SK-N-SH (cell line): Measurements from ENCODE around the gene MIPEP. TPM values are rescaled to one million over a fixed set of nuclear protein-coding genes. Genes with fewer than 3 reads are reported as not detected.

Source experiments
- CTCF ChIA-PET: fragments of 300-600, 350-600 bp; formaldehyde crosslinking; extraction: SDS; loops from one replicate; lab custom pipeline; 2021; lab: Yijun Ruan, JAX
- POLR2A ChIA-PET: fragments of 350-600 bp; sonication (Branson Sonifier 250); formaldehyde crosslinking; extraction: SDS; loops from one replicate; lab custom pipeline; 2020; ENCODE audit warnings: antibody characterized with exemption, inconsistent platforms; lab: Yijun Ruan, JAX
- DNase-seq: peaks from one replicate; pipeline ENCODE4 v3.0.0; 2012
- H2AFZ ChIP-seq: fragments of 200-600 bp; sonication (generic); 2 replicates; pipeline ENCODE4 v1.8.1; 2016; ENCODE audit warnings: antibody characterized with exemption, mild to moderate bottlenecking, low read depth
- H3F3A ChIP-seq: fragments of 200-600 bp; sonication (generic); replicated peaks from 2 replicates; pipeline ENCODE3; 2016; ENCODE audit warnings: antibody characterized with exemption, mild to moderate bottlenecking; ENCODE audit not compliant: insufficient read depth
- H3K27ac ChIP-seq, 2 experiments: fragments of 200-500 bp in 1 of 2; fragments of 200-600 bp in 1 of 2; sonication (Bioruptor generic) in 1 of 2; sonication (generic), shearing (Covaris generic) in 1 of 2; 2 replicates each; pipeline versions ENCODE4 v1.5.1 to v1.6.1; 2014 to 2016; ENCODE audit warnings: low read depth in 2 of 2, inconsistent platforms in 1 of 2, low read length in 1 of 2, mild to moderate bottlenecking in 1 of 2, mixed read lengths in 1 of 2
- H3K27me3 ChIP-seq: fragments of 200-600 bp; sonication (generic), shearing (Covaris generic); 2 replicates; pipeline ENCODE4 v1.6.1; 2016; ENCODE audit warnings: mixed run types; ENCODE audit not compliant: insufficient read depth
- H3K36me3 ChIP-seq, 2 experiments: fragments of 200-500 bp in 1 of 2; fragments of 200-600 bp in 1 of 2; sonication (Bioruptor generic) in 1 of 2; sonication (generic) in 1 of 2; replicated peaks in 1 of 2; 2 replicates each; pipeline versions ENCODE3 to v1.5.1; 2014 to 2016; ENCODE audit warnings: low read length in 1 of 2, mild to moderate bottlenecking in 1 of 2; ENCODE audit not compliant: insufficient read depth in 2 of 2, control insufficient read depth in 1 of 2
- H3K4me1 ChIP-seq, 2 experiments: fragments of 200-500 bp in 1 of 2; fragments of 200-600 bp in 1 of 2; sonication (Bioruptor generic) in 1 of 2; sonication (generic), shearing (Covaris generic) in 1 of 2; 2 replicates each; pipeline versions ENCODE4 v1.5.1 to v1.6.1; 2014 to 2016; ENCODE audit warnings: low read depth in 1 of 2, low read length in 1 of 2, mixed run types in 1 of 2; ENCODE audit not compliant: insufficient read depth in 2 of 2, control insufficient read depth in 1 of 2
- H3K4me2 ChIP-seq: fragments of 200-600 bp; sonication (generic), shearing (Covaris generic); 2 replicates; pipeline ENCODE4 v1.6.1; 2017; ENCODE audit warnings: mixed run types
- H3K4me3 ChIP-seq, 2 experiments: fragments of 200-500 bp in 1 of 2; fragments of 200-600 bp in 1 of 2; sonication (Bioruptor generic) in 1 of 2; sonication (generic), shearing (Covaris generic) in 1 of 2; 2 replicates each; pipeline versions ENCODE4 v1.5.1 to v1.8.1; 2014 to 2016; ENCODE audit warnings: low read depth in 2 of 2, inconsistent platforms in 1 of 2, low read length in 1 of 2, mild to moderate bottlenecking in 1 of 2, mixed read lengths in 1 of 2, moderate library complexity in 1 of 2
- H3K79me2 ChIP-seq: fragments of 200-600 bp; sonication (generic); 2 replicates; pipeline ENCODE4 v1.8.1; 2017; ENCODE audit warnings: mild to moderate bottlenecking; ENCODE audit not compliant: insufficient read depth
- H3K9ac ChIP-seq: fragments of 200-600 bp; sonication (generic); 2 replicates; pipeline ENCODE4 v1.6.1; 2017; ENCODE audit warnings: mixed run types
- H3K9me2 ChIP-seq: fragments of 200-600 bp; sonication (generic); 2 replicates; pipeline ENCODE4 v1.6.1; 2017; ENCODE audit warnings: mixed run types
- H3K9me3 ChIP-seq: fragments of 200-600 bp; sonication (generic); 2 replicates; pipeline ENCODE4 v1.6.1; 2017; ENCODE audit warnings: mixed run types, mild to moderate bottlenecking, moderate library complexity
- H4K20me1 ChIP-seq: fragments of 200-600 bp; sonication (generic); 2 replicates; pipeline ENCODE4 v1.6.1; 2017; ENCODE audit warnings: mild to moderate bottlenecking, mixed run types; ENCODE audit not compliant: insufficient read depth
- CTCF ChIP-seq: fragments of 200-600 bp; sonication (generic); IDR thresholded peaks from 2 replicates; pipeline ENCODE4 v1.6.1; 2017; ENCODE audit warnings: antibody characterized with exemption, mild to moderate bottlenecking, moderate library complexity
- EP300 ChIP-seq, 2 experiments: IDR thresholded peaks; 2 replicates each; pipeline versions ENCODE4 v1.4.0 to v1.6.1; 2012; ENCODE audit warnings: borderline replicate concordance in 1 of 2, low read depth in 1 of 2, low read length in 1 of 2
- FOXJ3 ChIP-seq: sonication (generic); formaldehyde crosslinking; IDR thresholded peaks from 2 replicates; pipeline ENCODE4 v1.5.1; 2020; ENCODE audit warnings: mild to moderate bottlenecking, missing genetic modification reagents
- GATA2 ChIP-seq: sonication (generic); formaldehyde crosslinking; IDR thresholded peaks from 2 replicates; pipeline ENCODE4 v1.5.0; 2020; ENCODE audit warnings: mild to moderate bottlenecking, missing genetic modification reagents
- IRF3 ChIP-seq: fragments of 150-350 bp; IDR thresholded peaks from 2 replicates; pipeline ENCODE4 v1.6.1; 2016; ENCODE audit warnings: mild to moderate bottlenecking, low read depth, low read length
- MXI1 ChIP-seq: IDR thresholded peaks from 2 replicates; pipeline ENCODE4 v1.6.1; 2012; ENCODE audit warnings: mild to moderate bottlenecking, low read depth, low read length, improper control_type of control experiment
- RCOR1 ChIP-seq: fragments of 150-350 bp; IDR thresholded peaks from 2 replicates; pipeline ENCODE4 v1.6.1; 2017; ENCODE audit warnings: antibody characterized with exemption, low read length
- SIN3A ChIP-seq: IDR thresholded peaks from 2 replicates; pipeline ENCODE4 v1.6.1; 2012; ENCODE audit warnings: low read depth, mild to moderate bottlenecking, low read length, moderate library complexity, borderline replicate concordance
- YY1 ChIP-seq: IDR thresholded peaks from 2 replicates; pipeline ENCODE4 v1.4.0; 2012; ENCODE audit warnings: low read depth, mild to moderate bottlenecking
- WGBS: methylation state at CpG from one replicate; pipeline ENCODE4 v1.1.6; 2017; ENCODE audit warnings: low lambda C conversion rate; 5-methylcytosine and 5-hydroxymethylcytosine counted together
- polyA plus RNA-seq, 3 experiments: library from polyadenylated mRNA; depleted of rRNA; stranded (reverse); fragments of >200 nt; gene quantifications; 2 replicates each; pipeline ENCODE4 v1.2.3, GENCODE V29; 2012

Gene MIPEP
- polyA plus RNA-seq, 1 of the 3 experiments (the other 2 are of a cell fraction): 12.7 TPM

GRCh38 chr13:23699271-23699670 lies 189.9 kb downstream of the MIPEP start:
- Histone ChIP-seq H3K27me3 (no peaks in the 10 kb centered on the region), H3K9ac (no peak overlapping the region), H3K9me2 (no peaks in the 10 kb centered on the region), H3F3A (no peaks in the 10 kb centered on the region), H4K20me1 (no peaks in the 10 kb centered on the region), H3K27ac (no peak overlapping the region), H3K79me2 (no peaks in the 10 kb centered on the region), H3K9me3 (no peaks in the 10 kb centered on the region), H3K4me1 (no peaks in the 10 kb centered on the region; a peak in 1 of 4 replicates), H3K36me3 (no peaks in the 10 kb centered on the region), H2AFZ (no peak overlapping the region), H3K4me2 (no peak overlapping the region), H3K4me3 (no peak overlapping the region)
- 77% methylated on average over 2 of the region's 2 CpGs for WGBS
- no peak for DNase-seq
- ChIA-PET POLR2A (no interaction called here), CTCF (interaction anchor here (1.6 kb wide), 2 partner anchors 10 to 18 kb away, joined by 4 to 5 read pairs; no protein-coding TSS in a partner anchor)
- TF ChIP-seq CTCF (no peak), RCOR1 (no peak), FOXJ3 (no peak), MXI1 (no peak), IRF3 (no peak), SIN3A (no peak), YY1 (no peak), EP300 (IDR thresholded peaks at IDR 0.05; ENCODE audit: borderline replicate concordance in 1 of 2, low read depth in 1 of 2, low read length in 1 of 2) (no peak)

GRCh38 chr13:23697772-23698313 lies 191.4 kb downstream of the MIPEP start:
- no peak for TF ChIP-seq GATA2 (CRISPR knock-in tag)
- WGBS: 95% methylated on average over 1 of the region's 1 CpG
- Histone ChIP-seq H3K9ac (no peak overlapping the region), H3K9me3 (no peaks in the 10 kb centered on the region), H3K4me2 (no peak overlapping the region), H3K9me2 (no peaks in the 10 kb centered on the region), H2AFZ (no peak overlapping the region), H3K27ac (no peak overlapping the region), H4K20me1 (no peaks in the 10 kb centered on the region), H3K27me3 (no peaks in the 10 kb centered on the region), H3K36me3 (no peaks in the 10 kb centered on the region), H3K79me2 (no peaks in the 10 kb centered on the region), H3K4me3 (no peak overlapping the region), H3K4me1 (no peaks in the 10 kb centered on the region; a peak in 1 of 4 replicates), H3F3A (no peaks in the 10 kb centered on the region)
- CTCF ChIA-PET: interaction anchor here (0.8 to 1.6 kb wide), 3 partner anchors 12 to 40 kb away, joined by 3 to 5 read pairs (median 4); no protein-coding TSS in a partner anchor
- DNase-seq: no peak
- POLR2A ChIA-PET: no interaction called here
